H1 (cell line): ENCODE results near the gene GRID2. TPM values are rescaled to one million over a fixed set of nuclear protein-coding genes. Genes with fewer than 3 reads are reported as not detected.

Experiments used
- CTCF ChIA-PET: fragments of 300-600 bp; sonication (Branson Sonifier 250); formaldehyde crosslinking; loops from one replicate; lab custom pipeline; 2021; ENCODE audit not compliant: partially characterized antibody; lab: Charles Lee
- POLR2A ChIA-PET: fragments of 300-600 bp; sonication (Branson Sonifier 250); formaldehyde crosslinking; loops from one replicate; lab custom pipeline; 2021; ENCODE audit warnings: inconsistent platforms; ENCODE audit not compliant: partially characterized antibody; lab: Charles Lee
- DNase-seq, 2 experiments: peaks; one replicate each; pipeline versions ENCODE4 v3.0.0 to v3.0.0-alpha.2; 2010 to 2022; ENCODE audit warnings: low spot score in 2 of 2, low read depth in 1 of 2, mixed read lengths in 1 of 2
- FAIRE-seq: peaks from 2 replicates; lab custom pipeline; 2011; peaks lifted over from hg19 to GRCh38; lab: Jason Lieb, UNC
- H2AFZ ChIP-seq: 2 replicates; pipeline ENCODE4 v1.8.1; 2012; ENCODE audit warnings: low read length, inconsistent platforms
- H2AK5ac ChIP-seq: 2 replicates; pipeline ENCODE4 v1.6.1; 2013; ENCODE audit warnings: low read depth, low read length
- H2BK120ac ChIP-seq: replicated peaks from 2 replicates; pipeline ENCODE3; 2013; ENCODE audit warnings: low read depth, low read length, inconsistent platforms
- H2BK12ac ChIP-seq: 2 replicates; pipeline ENCODE4 v1.6.1; 2013; ENCODE audit warnings: low read depth, low read length
- H2BK15ac ChIP-seq: 2 replicates; pipeline ENCODE4 v1.6.1; 2013; ENCODE audit warnings: low read length
- H2BK20ac ChIP-seq: 2 replicates; pipeline ENCODE4 v1.6.1; 2013; ENCODE audit warnings: low read length
- H2BK5ac ChIP-seq: 2 replicates; pipeline ENCODE4 v1.6.1; 2013; ENCODE audit warnings: low read depth, low read length
- H3K14ac ChIP-seq: 2 replicates; pipeline ENCODE4 v1.6.1; 2013; ENCODE audit warnings: inconsistent platforms; ENCODE audit not compliant: insufficient read length
- H3K18ac ChIP-seq: 2 replicates; pipeline ENCODE4 v1.6.1; 2013; ENCODE audit warnings: low read length; ENCODE audit errors: extremely low read depth
- H3K23ac ChIP-seq: 2 replicates; pipeline ENCODE4 v1.6.1; 2013; ENCODE audit warnings: inconsistent platforms; ENCODE audit not compliant: insufficient read length
- H3K23me2 ChIP-seq: 2 replicates; pipeline ENCODE4 v1.6.1; 2013; ENCODE audit warnings: low read depth, low read length
- H3K27ac ChIP-seq: 2 replicates; pipeline ENCODE4 v1.6.1; 2011; ENCODE audit warnings: low read depth, low read length, inconsistent platforms
- H3K27me3 ChIP-seq, 4 experiments: replicated peaks in 1 of 4; 1 replicate in 1 of 4; 2 replicates in 3 of 4; pipeline versions ENCODE4 v1.6.1 to v1.8.1; 2011 to 2013; ENCODE audit warnings: low read length in 3 of 4, mild to moderate bottlenecking in 3 of 4, inconsistent platforms in 2 of 4, mixed read lengths in 2 of 4, moderate library complexity in 1 of 4; ENCODE audit not compliant: control insufficient read depth in 3 of 4, insufficient read depth in 3 of 4; ENCODE audit errors: extremely low read depth in 1 of 4
- H3K36me3 ChIP-seq, 4 experiments: 2 replicates each; pipeline versions ENCODE4 v1.6.1 to v1.8.1; 2011 to 2013; ENCODE audit warnings: mild to moderate bottlenecking in 4 of 4, low read length in 3 of 4, moderate library complexity in 2 of 4, control low read depth in 1 of 4, inconsistent platforms in 1 of 4; ENCODE audit not compliant: insufficient read depth in 4 of 4, control insufficient read depth in 2 of 4
- H3K4ac ChIP-seq: replicated peaks from 2 replicates; pipeline ENCODE3; 2013; ENCODE audit warnings: low read length, low read depth, mixed read lengths, inconsistent platforms; ENCODE audit not compliant: insufficient read length
- H3K4me1 ChIP-seq, 4 experiments: replicated peaks in 1 of 4; 1 replicate in 1 of 4; 2 replicates in 3 of 4; pipeline versions ENCODE4 v1.6.1 to v1.8.1; 2011 to 2013; ENCODE audit warnings: low read length in 3 of 4, inconsistent platforms in 2 of 4, mixed read lengths in 1 of 4; ENCODE audit not compliant: insufficient read depth in 4 of 4, control insufficient read depth in 3 of 4
- H3K4me2 ChIP-seq, 2 experiments: 2 replicates each; pipeline versions ENCODE4 v1.6.1 to v1.8.1; 2011 to 2013; ENCODE audit warnings: low read depth in 2 of 2, low read length in 2 of 2, control low read depth in 1 of 2, inconsistent platforms in 1 of 2, mild to moderate bottlenecking in 1 of 2; ENCODE audit not compliant: insufficient read depth in 1 of 2
- H3K4me3 ChIP-seq, 4 experiments: fragments of 200-600, 300-600 bp in 1 of 4; sonication (generic), shearing (Covaris generic), sonication (Bioruptor Twin) in 1 of 4; 2 replicates each; pipeline versions ENCODE4 v1.5.1 to v1.8.1; 2011 to 2016; ENCODE audit warnings: low read length in 4 of 4, low read depth in 3 of 4, control low read depth in 2 of 4, inconsistent platforms in 2 of 4, mild to moderate bottlenecking in 2 of 4, mixed read lengths in 1 of 4, moderate library complexity in 1 of 4; ENCODE audit not compliant: insufficient read depth in 2 of 4; ENCODE audit errors: extremely low read depth in 1 of 4
- H3K56ac ChIP-seq: replicated peaks from 2 replicates; pipeline ENCODE3; 2013; ENCODE audit warnings: low read depth, mild to moderate bottlenecking, mixed read lengths, low read length, inconsistent platforms; ENCODE audit not compliant: insufficient read length
- H3K79me1 ChIP-seq: 2 replicates; pipeline ENCODE4 v1.6.1; 2013; ENCODE audit warnings: low read depth, low read length, control low read depth
- H3K79me2 ChIP-seq, 2 experiments: 2 replicates each; pipeline versions ENCODE4 v1.6.1 to v1.8.1; 2012 to 2013; ENCODE audit warnings: low read length in 2 of 2, mild to moderate bottlenecking in 2 of 2, inconsistent platforms in 1 of 2; ENCODE audit not compliant: insufficient read depth in 2 of 2, control insufficient read depth in 1 of 2
- H3K9ac ChIP-seq, 4 experiments: replicated peaks in 1 of 4; 1 replicate in 1 of 4; 2 replicates in 3 of 4; pipeline versions ENCODE4 v1.6.1 to v1.8.1; 2011 to 2013; ENCODE audit warnings: low read depth in 3 of 4, low read length in 3 of 4, control low read depth in 2 of 4, mild to moderate bottlenecking in 2 of 4, moderate library complexity in 2 of 4, inconsistent platforms in 1 of 4; ENCODE audit errors: extremely low read depth in 1 of 4
- H3K9me3 ChIP-seq, 2 experiments: 2 replicates each; pipeline versions ENCODE4 v1.6.1 to v1.8.1; 2012 to 2013; ENCODE audit warnings: mild to moderate bottlenecking in 2 of 2, moderate library complexity in 2 of 2, control low read depth in 1 of 2, inconsistent platforms in 1 of 2, low read depth in 1 of 2, low read length in 1 of 2, mixed read lengths in 1 of 2; ENCODE audit not compliant: insufficient read depth in 2 of 2
- H4K20me1 ChIP-seq, 2 experiments: replicated peaks in 1 of 2; 2 replicates each; pipeline versions ENCODE3 to v1.8.1; 2011 to 2013; ENCODE audit warnings: inconsistent platforms in 2 of 2, low read length in 2 of 2, mild to moderate bottlenecking in 1 of 2; ENCODE audit not compliant: insufficient read depth in 2 of 2, control insufficient read depth in 1 of 2
- H4K5ac ChIP-seq: 2 replicates; pipeline ENCODE4 v1.6.1; 2013; ENCODE audit warnings: low read length, low read depth, mixed read lengths, inconsistent platforms; ENCODE audit not compliant: insufficient read length
- H4K8ac ChIP-seq: 2 replicates; pipeline ENCODE4 v1.8.0; 2013; ENCODE audit warnings: mild to moderate bottlenecking, moderate library complexity, low read length, inconsistent platforms; ENCODE audit not compliant: insufficient read depth; ENCODE audit errors: extremely low read depth
- H4K91ac ChIP-seq: replicated peaks from 2 replicates; pipeline ENCODE3; 2013; ENCODE audit warnings: low read length, mixed read lengths, inconsistent platforms; ENCODE audit not compliant: insufficient read length
- CEBPB ChIP-seq: IDR thresholded peaks from 2 replicates; pipeline ENCODE4 v1.6.1; 2012; ENCODE audit warnings: low read depth, low read length
- EZH2 ChIP-seq: fragments of 200-600 bp; sonication (generic); IDR thresholded peaks from 2 replicates; pipeline ENCODE4 v1.7.1; 2012; ENCODE audit warnings: low read depth, mild to moderate bottlenecking, moderate library complexity, low read length, inconsistent platforms; ENCODE audit not compliant: severe bottlenecking
- GTF2F1 ChIP-seq: IDR thresholded peaks from 2 replicates; pipeline ENCODE4 v1.6.1; 2012; ENCODE audit warnings: low read depth, low read length, improper control_type of control experiment, borderline replicate concordance
- TAF7 ChIP-seq: optimal IDR thresholded peaks from 2 replicates; pipeline ENCODE3; 2011; ENCODE audit warnings: low read depth, mild to moderate bottlenecking, inconsistent platforms, low read length, moderate library complexity, borderline replicate concordance
- WGBS, 2 experiments: shearing (Covaris generic) in 1 of 2; methylation state at CpG; one replicate each; pipeline versions ENCODE4 v1.1.6 to v1.1.7; 2013 to 2015; ENCODE audit warnings: low lambda C conversion rate in 2 of 2, mixed read lengths in 2 of 2, inconsistent platforms in 1 of 2, low coverage in 1 of 2, missing lambda C conversion rate in 1 of 2; ENCODE audit not compliant: insufficient replicate concordance in 2 of 2, insufficient coverage in 1 of 2, insufficient read length in 1 of 2; ENCODE audit errors: extremely low coverage in 1 of 2, missing lambda C conversion rate in 1 of 2; 5-methylcytosine and 5-hydroxymethylcytosine counted together
- polyA plus RNA-seq, 7 experiments: library from polyadenylated mRNA; depleted of rRNA in 3 of 7; stranded (reverse) in 5 of 7; unstranded in 2 of 7; fragments of >200 nt in 5 of 7; fragments of 200-250 nt in 2 of 7; gene quantifications; 1 replicate in 5 of 7; 2 replicates in 1 of 7; 4 replicates in 1 of 7; pipeline versions ENCODE4 v1.2.1 to v1.2.3, GENCODE V29; 2011 to 2013; ENCODE audit warnings: missing spikeins in 2 of 7, mixed read lengths in 2 of 7
- total RNA-seq: library from RNA; stranded (reverse); fragmentation: NEBNext Ultra II Directional; extraction: Animal tissue kit (Norgen Biotek cat#: 25700); gene quantifications from 2 replicates; pipeline ENCODE4 v1.2.1, GENCODE V29; 2021

Gene GRID2
- total and polyA plus RNA-seq, 2 of the 8 experiments (the other 6 are each of a cell fraction or from before 2014, with no cell fraction given) = 31.1 to 81.9 TPM

DNA sequence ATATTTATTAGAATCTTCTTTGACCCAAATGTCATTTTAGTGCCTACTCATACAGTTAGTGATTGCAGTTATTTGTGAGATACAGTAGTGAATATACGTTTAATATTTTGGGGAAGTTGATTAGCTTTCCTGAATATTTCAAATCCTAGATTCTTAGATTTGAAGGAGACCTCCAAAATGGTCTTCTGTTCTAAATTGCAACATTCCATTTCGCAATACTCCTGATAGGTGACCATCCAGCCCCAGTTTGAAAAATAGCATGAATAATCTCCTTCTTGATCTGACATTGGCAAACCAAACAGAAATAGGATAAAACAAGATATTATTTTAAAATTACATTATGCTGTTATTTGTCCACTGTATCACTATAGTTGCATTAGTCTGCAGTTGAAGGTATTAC is 505.6 kb downstream of the GRID2 start:
- Histone ChIP-seq H2AFZ (no peak overlapping the region), H4K8ac (no peak overlapping the region), H4K20me1 (peaks cover 0 to under 1% of the 10 kb centered on the region in 2 experiments), H3K23me2 (no peaks in the 10 kb centered on the region), H2BK5ac (no peak overlapping the region), H3K56ac (no peak overlapping the region), H2AK5ac (no peak overlapping the region), H3K9ac (no peak overlapping the region), H2BK20ac (no peak overlapping the region), H2BK120ac (no peak overlapping the region), H3K4me2 (no peak overlapping the region), H3K79me1 (no peaks in the 10 kb centered on the region; the same call in 1 of the 2 replicates), H4K91ac (no peak overlapping the region), H3K23ac (no peak overlapping the region), H3K14ac (no peak overlapping the region), H3K4me1 (no peaks in the 10 kb centered on the region), H3K9me3 (no peaks in the 10 kb centered on the region), H4K5ac (no peak overlapping the region), H3K79me2 (peaks cover 0 to 2% of the 10 kb centered on the region in 2 experiments; a peak in 1 of 4 replicates), H3K4ac (no peak overlapping the region), H3K27ac (no peak overlapping the region), H3K36me3 (peaks cover 0 to 8% (median under 1%) of the 10 kb centered on the region in 4 experiments; a peak in 1 of 8 replicates), H3K18ac (no peak overlapping the region), H3K4me3 (no peak overlapping the region), H2BK12ac (no peak overlapping the region), H3K27me3 (no peaks in the 10 kb centered on the region), H2BK15ac (no peak overlapping the region)
- 85% methylated on average over 2 of the region's 2 CpGs; no CpG with 5 or more reads in 1 of the 2 experiments for WGBS, 2 experiments
- TF ChIP-seq GTF2F1 (no peak), TAF7 (no peak), EZH2 (no peak), CEBPB (peak; percentile 76)
- DNase-seq (no peak), FAIRE-seq (no peak)
- ChIA-PET CTCF (no interaction called here), POLR2A (no interaction called here)
